Rectal smooth muscle tissue (tissue), 1 donor: ENCODE measurements around the gene PLCD3.
"Not testable (repeated sequence)": the region's sequence is repeated elsewhere in the genome, so short reads cannot be mapped to it uniquely, and the experiment has no call there.

Source experiments
- H3K27ac ChIP-seq: one replicate; pipeline ENCODE4 v1.7.0; 2013; ENCODE audit warnings: low read depth, low read length, inconsistent platforms
- H3K27me3 ChIP-seq: one replicate; pipeline ENCODE4 v1.7.0; 2013; ENCODE audit warnings: low read length; ENCODE audit not compliant: control insufficient read depth, insufficient read depth
- H3K36me3 ChIP-seq: one replicate; pipeline ENCODE4 v1.7.0; 2013; ENCODE audit warnings: low read length; ENCODE audit not compliant: control insufficient read depth, insufficient read depth
- H3K4me1 ChIP-seq: one replicate; pipeline ENCODE4 v1.7.0; 2013; ENCODE audit warnings: low read length; ENCODE audit not compliant: control insufficient read depth, insufficient read depth
- H3K4me3 ChIP-seq: one replicate; pipeline ENCODE4 v1.7.0; 2013; ENCODE audit warnings: low read length
- H3K9ac ChIP-seq: one replicate; pipeline ENCODE4 v1.7.0; 2013; ENCODE audit warnings: low read length

The PLCD3 gene

GRCh38 chr17:45127548-45128300 lies 4.6 kb downstream of the PLCD3 start:
- H3K36me3 ChIP-seq: no peaks in the 10 kb centered on the region
- H3K27ac ChIP-seq: peak overlapping the region; percentile 79
- peak overlapping the region; percentile 41 for H3K4me3 ChIP-seq
- no peaks in the 10 kb centered on the region for H3K27me3 ChIP-seq
- H3K9ac ChIP-seq: peak overlapping the region; percentile 62
- H3K4me1 ChIP-seq: peaks cover 24% of the 10 kb centered on the region

GRCh38 chr17:45127207-45127547 lies 5.1 kb downstream of the PLCD3 start:
- Histone ChIP-seq H3K4me3 (peak overlapping the region; percentile 41), H3K36me3 (no peaks in the 10 kb centered on the region), H3K27ac (peak overlapping the region; percentile 79), H3K27me3 (no peaks in the 10 kb centered on the region), H3K9ac (peak overlapping the region; percentile 62), H3K4me1 (peaks cover 24% of the 10 kb centered on the region)

GRCh38 chr17:45125509-45125908 lies 6.8 kb downstream of the PLCD3 start:
- no peak overlapping the region for H3K4me3 ChIP-seq
- H3K27ac ChIP-seq: no peak overlapping the region
- no peak overlapping the region for H3K9ac ChIP-seq
- H3K4me1 ChIP-seq: peaks cover 14% of the 10 kb centered on the region
- no peaks in the 10 kb centered on the region for H3K36me3 ChIP-seq
- no peaks in the 10 kb centered on the region for H3K27me3 ChIP-seq

DNA sequence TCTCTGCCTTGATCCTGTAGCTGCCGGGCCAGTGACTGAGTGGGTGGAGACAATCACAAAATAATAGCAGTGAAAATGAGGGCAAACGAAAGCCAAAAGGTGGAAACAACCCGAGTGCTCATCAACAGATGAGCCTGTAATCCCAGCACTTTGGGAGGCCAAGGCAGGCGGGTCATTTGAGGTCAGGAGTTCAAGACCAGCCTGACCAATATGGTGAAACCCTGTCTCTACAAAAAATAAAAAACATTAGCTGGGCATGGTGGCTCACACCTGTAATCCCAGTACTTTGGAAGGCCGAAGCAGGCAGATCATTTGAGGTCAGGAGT lies 7.6 kb downstream of the PLCD3 start:
- H3K9ac ChIP-seq, H3K27me3 ChIP-seq, H3K36me3 ChIP-seq, H3K4me3 ChIP-seq, H3K27ac ChIP-seq: not testable (repeated sequence)
- peaks cover 14% of the 10 kb centered on the region for H3K4me1 ChIP-seq

DNA sequence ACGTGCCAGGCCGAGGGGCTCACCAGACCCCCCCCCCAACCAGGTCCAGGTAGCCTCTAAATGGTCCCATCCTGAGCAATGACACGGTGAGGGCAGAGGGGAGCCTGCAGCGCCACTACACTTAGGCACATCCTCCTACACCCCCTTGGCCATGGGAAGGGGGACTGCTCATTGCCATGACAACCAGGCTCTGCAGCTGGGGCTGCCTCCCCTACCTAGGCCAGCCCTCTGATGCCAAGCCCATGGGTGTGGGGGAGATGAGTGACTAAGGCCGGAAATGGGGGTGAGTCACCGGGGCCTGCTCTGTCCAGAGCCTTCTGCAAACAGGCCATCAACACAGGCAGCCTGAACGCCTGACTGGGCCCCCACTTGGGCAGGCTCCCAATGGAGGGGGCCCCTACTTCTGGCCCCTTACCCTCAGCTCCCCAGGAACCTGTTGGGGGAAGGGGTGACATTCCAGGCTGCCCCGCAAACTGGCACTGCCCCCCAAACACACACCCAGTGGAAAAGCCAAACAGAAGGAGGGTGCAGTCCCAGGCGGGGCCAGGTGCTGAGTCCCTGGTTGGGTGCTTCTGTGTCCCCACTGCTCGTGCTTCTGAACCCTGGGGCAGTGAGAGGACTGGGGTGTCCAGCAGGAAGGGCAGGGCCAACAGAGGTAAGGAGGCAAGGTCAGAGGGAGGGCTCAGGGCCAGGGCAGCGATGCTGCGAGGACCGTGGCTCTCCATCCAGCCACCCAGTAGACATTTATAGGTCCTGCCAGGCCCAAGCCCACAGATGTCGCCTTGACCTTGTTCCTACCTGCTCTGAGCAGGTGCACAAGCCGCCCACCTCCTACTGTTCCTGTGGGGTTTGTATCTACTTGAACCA lies 8.2 kb downstream of the PLCD3 start:
- Histone ChIP-seq H3K4me1 (peaks cover 14% of the 10 kb centered on the region), H3K36me3 (no peaks in the 10 kb centered on the region), H3K9ac (no peak overlapping the region), H3K4me3 (peak overlapping the region; percentile 27), H3K27me3 (no peaks in the 10 kb centered on the region), H3K27ac (no peak overlapping the region)

DNA sequence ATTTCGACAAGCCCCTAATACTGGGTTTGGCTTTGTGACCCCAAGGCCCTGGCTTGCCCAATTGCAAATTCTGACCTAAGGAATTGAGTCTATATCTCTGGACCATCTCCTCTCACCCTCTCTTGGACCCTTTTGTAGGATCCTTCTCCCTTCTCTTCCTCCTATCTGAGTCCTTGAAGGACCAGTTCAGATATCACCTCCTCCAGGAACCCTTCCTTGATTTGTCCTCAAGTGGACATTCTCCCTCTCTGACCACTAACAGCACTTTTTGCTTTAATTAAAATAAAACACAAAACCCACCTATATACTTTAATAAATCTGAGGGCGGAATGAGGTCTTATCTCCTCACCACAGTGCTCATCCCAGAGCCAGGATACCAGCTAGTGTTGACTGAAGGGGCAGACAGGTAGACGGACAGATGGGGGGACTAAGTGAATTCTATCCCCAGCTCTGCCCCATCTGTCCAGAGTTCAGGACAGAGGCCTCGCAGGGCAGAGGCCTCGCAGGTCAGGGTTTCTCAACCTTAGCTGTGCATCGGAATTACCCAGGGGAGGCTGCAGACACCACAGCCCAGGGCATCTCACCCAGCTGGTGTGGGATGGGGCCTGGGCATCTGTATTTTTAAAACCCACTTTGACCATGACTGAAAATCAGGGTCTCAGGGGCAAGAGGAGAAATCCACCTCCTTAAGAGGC lies 9.1 kb downstream of the PLCD3 start:
- Histone ChIP-seq H3K27ac (no peak overlapping the region), H3K36me3 (peaks cover 4% of the 10 kb centered on the region), H3K4me1 (peaks cover 12% of the 10 kb centered on the region), H3K4me3 (no peak overlapping the region), H3K9ac (no peak overlapping the region), H3K27me3 (no peaks in the 10 kb centered on the region)

DNA sequence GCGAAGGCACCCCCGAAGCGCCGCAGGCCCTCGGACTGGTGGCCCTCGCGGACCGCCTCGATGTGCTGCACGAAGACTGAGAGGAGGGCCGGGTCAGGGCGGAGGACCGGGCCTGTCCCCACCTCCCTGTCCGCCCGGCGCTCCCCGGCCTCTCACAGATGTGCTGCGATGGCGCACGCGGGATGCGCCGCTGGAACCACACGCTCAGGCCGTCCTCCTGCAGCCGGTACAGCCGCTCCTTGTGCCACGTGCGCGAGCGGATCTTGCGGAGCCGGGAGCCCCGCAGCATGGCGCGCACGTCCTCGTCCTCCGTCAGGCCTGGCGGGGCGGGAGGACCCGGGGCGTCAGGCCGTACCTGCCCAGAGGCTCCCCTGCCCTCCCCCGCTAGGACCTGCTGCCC lies 11.3 kb downstream of the PLCD3 start:
- Histone ChIP-seq H3K9ac (no peak overlapping the region), H3K27ac (no peak overlapping the region), H3K27me3 (no peaks in the 10 kb centered on the region), H3K4me1 (no peaks in the 10 kb centered on the region), H3K4me3 (no peak overlapping the region), H3K36me3 (peaks cover 14% of the 10 kb centered on the region)

GRCh38 chr17:45120558-45120957 lies 11.8 kb downstream of the PLCD3 start:
- H3K27ac ChIP-seq: no peak overlapping the region
- H3K27me3 ChIP-seq: no peaks in the 10 kb centered on the region
- no peak overlapping the region for H3K9ac ChIP-seq
- H3K4me1 ChIP-seq: no peaks in the 10 kb centered on the region
- no peak overlapping the region for H3K4me3 ChIP-seq
- H3K36me3 ChIP-seq: peaks cover 14% of the 10 kb centered on the region

GRCh38 chr17:45119964-45120363 lies 12.4 kb downstream of the PLCD3 start:
- Histone ChIP-seq H3K4me1 (no peaks in the 10 kb centered on the region), H3K36me3 (peaks cover 14% of the 10 kb centered on the region), H3K27ac (no peak overlapping the region), H3K4me3 (no peak overlapping the region), H3K9ac (no peak overlapping the region), H3K27me3 (no peaks in the 10 kb centered on the region)

GRCh38 chr17:45118691-45119090 lies 13.6 kb downstream of the PLCD3 start:
- Histone ChIP-seq H3K4me1 (no peaks in the 10 kb centered on the region), H3K27me3 (no peaks in the 10 kb centered on the region), H3K4me3 (no peak overlapping the region), H3K9ac (no peak overlapping the region), H3K27ac (no peak overlapping the region), H3K36me3 (peaks cover 18% of the 10 kb centered on the region)

- H3K27me3 ChIP-seq: no peaks in the 10 kb centered on the region
- H3K4me3 ChIP-seq: no peak overlapping the region
- no peak overlapping the region for H3K27ac ChIP-seq
- peaks cover 24% of the 10 kb centered on the region for H3K36me3 ChIP-seq
- no peaks in the 10 kb centered on the region for H3K4me1 ChIP-seq
- no peak overlapping the region for H3K9ac ChIP-seq
Observed at GRCh38 chr17:45117848-45118646, 14.3 kb downstream of the PLCD3 start.

DNA sequence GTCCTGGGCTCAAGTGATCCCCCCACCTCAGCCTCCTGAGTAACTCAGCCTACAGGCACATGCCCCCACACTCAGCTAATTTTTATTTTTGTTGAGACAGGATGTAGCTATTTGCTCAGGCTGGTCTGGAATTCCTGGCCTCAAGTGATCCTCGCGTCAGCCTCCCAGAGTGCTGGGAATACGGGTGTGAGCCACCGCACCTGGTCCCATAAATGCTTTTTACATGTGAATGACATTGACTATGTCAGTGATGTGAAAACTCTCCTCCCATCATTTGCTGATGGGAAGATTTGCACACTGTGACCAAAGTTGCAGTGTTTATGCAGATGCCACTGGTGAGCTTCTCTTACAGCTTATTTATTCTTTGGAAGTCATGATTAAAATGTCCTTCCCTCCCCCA lies 15.0 kb downstream of the PLCD3 start:
- H3K27ac ChIP-seq: no peak overlapping the region
- H3K27me3 ChIP-seq: no peaks in the 10 kb centered on the region
- no peak overlapping the region for H3K9ac ChIP-seq
- no peaks in the 10 kb centered on the region for H3K4me1 ChIP-seq
- peaks cover 26% of the 10 kb centered on the region for H3K36me3 ChIP-seq
- no peak overlapping the region for H3K4me3 ChIP-seq
